HG03108 (cell line): ENCODE data around the gene ERGIC1.
A peak's percentile ranks its signal among the peaks of the same experiment; 100 is the strongest.

Source experiments
- ATAC-seq: cut with Tn5 transposase; IDR thresholded peaks from one replicate; pipeline ENCODE4 v1.9.1; 2021; ENCODE audit warnings: moderate library complexity; ENCODE audit not compliant: unreplicated experiment

Gene ERGIC1

GRCh38 chr5:172971482-172971881, 137.4 kb downstream of the ERGIC1 start:
- ATAC-seq, result no peak

DNA sequence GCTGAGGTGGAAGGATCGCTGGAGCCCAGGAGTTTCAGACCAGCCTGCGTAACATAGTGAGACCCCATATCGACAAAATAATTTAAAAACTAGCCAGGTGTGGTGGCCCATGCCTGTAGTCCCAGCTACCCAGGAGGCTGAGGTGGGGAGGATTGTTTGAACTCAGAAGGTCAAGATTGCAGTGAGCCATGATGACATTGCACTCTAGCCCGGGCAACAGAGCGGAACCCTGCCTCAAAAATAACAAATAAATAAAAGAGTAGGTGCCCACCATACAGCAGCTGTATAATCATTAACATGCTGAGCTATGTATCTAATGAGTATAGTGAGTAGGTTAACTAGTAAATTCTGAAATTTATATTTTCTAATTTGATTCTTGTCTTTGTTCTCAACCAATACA, 138.5 kb downstream of the ERGIC1 start:
- no peak for ATAC-seq

GRCh38 chr5:172973127-172973916, 139.3 kb downstream of the ERGIC1 start:
- ATAC-seq, result no peak

- no peak for ATAC-seq
These were observed 139.9 kb downstream of the ERGIC1 start for GRCh38 chr5:172973931-172974330.

DNA sequence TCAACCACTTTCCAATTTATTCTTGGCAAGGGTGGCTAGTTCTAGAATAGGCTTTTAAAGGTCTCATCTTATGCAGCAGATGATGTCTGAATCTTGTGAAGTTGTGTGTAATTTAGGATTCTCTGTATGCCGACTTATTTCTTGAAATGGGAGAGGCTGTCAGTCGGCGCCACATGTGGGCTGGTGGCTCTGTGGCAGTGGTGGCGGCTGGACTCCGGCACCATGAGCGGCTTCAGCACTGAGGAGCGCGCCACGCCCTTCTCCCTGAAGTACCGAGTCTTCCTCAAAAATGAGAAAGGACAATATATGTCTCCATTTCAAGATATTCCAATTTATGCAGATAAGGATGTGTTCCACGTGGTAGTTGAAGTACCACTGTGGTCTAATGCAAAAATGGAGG, 141.2 kb downstream of the ERGIC1 start:
- no peak for ATAC-seq

DNA sequence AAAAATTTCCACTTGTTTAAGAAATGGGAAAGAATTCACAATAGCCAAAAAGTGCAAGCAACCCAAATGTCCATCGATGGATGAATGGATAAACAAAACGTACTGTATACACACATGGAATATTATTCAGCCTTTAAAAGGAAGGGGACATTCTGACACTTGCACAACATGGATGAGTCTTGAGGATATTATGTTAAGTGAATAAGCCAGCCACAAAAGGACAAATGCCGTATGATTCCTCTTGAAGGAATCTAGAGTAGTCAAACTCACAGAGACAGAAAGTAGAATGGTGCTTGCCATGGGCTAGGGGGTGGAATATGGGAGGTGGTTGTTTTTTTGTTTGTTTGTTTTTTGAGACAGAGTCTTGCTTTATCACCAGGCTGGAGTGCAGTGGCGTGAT, 145.7 kb downstream of the ERGIC1 start:
- ATAC-seq, result no peak

GRCh38 chr5:172981931-172982330, 147.9 kb downstream of the ERGIC1 start:
- no peak for ATAC-seq

DNA sequence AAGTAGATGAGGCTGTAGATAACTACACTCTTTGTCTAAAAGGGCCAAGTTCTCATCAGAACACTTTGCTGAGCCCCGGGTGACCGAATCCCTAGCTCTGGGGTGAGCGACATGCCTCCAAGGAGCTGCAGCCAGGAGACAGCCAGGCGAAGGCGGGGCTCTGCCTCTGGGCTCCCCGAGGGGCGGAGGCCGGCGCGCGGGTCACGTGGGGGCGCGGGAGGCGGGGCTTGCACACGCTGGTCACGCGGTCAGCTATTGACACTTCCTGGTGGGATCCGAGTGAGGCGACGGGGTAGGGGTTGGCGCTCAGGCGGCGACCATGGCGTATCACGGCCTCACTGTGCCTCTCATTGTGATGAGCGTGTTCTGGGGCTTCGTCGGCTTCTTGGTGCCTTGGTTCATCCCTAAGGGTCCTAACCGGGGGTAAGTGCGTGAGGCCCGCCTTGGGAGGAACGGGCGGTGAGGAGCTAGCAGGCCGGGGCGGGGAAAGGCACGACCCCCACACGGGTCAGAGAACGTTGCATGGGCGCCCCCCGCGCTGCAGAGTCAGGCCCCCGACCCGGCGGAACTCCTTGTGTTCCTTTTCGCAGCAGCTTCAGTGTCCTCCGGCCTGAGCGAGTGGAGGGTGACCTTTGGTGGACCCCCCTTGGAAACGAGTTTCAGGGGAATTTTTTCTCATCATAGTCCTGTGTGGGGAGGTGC, 149.6 kb downstream of the ERGIC1 start, which contains the start of gene ATP6V0E1:
Gene ATP6V0E1, plus strand, starts transcription at position 230 of the 702 bp plus-strand sequence. Its CDS starts 90 bp downstream, at position 320.
- peak; percentile 88 for ATAC-seq

GRCh38 chr5:172984244-172984953, 150.3 kb downstream of the ERGIC1 start:
- peak; percentile 54 for ATAC-seq

DNA sequence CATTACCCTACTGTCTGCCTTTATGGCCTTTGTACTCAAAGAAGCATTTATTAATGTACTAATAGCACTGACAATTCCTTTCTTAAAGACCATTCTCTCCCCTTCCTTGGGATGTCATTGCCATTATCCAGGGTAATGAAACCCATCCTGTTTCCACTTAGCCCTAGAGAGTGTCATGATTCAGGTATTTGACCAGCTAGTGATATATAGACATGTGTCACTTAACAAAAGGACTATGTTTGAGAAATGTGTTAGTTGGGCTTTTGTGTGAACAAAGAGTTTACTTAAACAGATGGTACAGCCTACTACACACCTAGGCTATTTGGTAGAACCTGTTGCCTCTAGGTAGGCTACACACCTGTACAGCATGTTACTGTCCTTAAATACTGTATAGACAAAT, 151.5 kb downstream of the ERGIC1 start:
- no peak for ATAC-seq

- ATAC-seq, result no peak
These were observed 154.2 kb downstream of the ERGIC1 start for GRCh38 chr5:172988276-172988675.

DNA sequence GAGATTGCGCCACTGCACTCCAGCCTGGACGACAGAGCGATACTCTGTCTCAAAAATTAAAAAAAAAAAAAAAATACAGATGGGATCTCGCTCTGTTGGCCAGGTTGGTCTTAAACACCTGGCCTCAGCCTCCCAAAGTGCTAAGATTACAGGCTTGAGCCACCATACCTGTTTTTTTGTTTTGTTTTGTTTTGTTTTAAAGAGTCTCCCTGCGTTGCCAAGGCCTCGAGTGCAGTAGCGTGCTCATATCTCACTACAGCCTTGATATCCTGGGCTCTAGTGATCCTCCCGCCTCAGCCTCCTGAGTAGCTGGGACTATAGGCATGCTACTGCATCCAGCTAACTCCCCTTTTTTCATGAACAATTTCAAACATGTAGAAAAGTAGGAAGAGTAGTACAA, 156.7 kb downstream of the ERGIC1 start:
- ATAC-seq, result no peak

DNA sequence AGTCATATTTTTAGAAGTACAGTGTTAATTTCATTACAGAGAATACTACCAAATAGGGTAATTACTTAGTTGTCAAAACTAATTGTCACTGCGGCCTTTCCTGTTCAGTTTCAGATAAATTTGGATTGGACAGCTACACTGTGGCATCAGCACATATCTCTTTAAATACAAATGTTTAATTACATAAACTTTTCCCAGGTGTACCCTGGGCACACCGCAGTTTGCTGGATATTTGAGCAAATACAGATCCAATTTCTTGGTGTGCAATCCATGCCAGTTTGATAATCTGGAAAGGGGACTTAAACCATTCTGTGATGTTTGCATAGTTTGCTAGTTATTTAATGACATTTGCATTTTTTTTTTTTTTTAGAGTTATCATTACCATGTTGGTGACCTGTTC, 160.4 kb downstream of the ERGIC1 start:
- no peak for ATAC-seq

GRCh38 chr5:172999372-172999973, 165.4 kb downstream of the ERGIC1 start:
- no peak for ATAC-seq

DNA sequence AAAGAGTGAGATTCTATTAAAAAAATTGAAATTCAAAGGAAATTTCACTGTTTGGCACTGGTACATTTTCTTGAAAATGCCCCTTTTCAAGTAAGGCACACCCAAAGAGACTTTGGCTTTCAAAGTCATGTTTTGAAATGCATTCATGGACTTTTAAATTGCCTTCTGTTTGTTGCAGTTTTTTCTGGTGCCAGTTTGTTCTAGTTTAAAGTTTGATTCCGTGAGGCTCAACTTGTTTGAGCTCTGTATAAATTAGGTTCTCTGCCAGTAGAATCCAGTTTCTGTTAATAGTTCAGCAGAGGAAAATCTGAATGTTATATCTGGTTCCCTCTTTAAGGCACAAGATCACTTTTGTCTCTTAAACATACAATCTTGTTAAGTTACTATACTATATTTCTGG, 165.9 kb downstream of the ERGIC1 start:
- no peak for ATAC-seq

DNA sequence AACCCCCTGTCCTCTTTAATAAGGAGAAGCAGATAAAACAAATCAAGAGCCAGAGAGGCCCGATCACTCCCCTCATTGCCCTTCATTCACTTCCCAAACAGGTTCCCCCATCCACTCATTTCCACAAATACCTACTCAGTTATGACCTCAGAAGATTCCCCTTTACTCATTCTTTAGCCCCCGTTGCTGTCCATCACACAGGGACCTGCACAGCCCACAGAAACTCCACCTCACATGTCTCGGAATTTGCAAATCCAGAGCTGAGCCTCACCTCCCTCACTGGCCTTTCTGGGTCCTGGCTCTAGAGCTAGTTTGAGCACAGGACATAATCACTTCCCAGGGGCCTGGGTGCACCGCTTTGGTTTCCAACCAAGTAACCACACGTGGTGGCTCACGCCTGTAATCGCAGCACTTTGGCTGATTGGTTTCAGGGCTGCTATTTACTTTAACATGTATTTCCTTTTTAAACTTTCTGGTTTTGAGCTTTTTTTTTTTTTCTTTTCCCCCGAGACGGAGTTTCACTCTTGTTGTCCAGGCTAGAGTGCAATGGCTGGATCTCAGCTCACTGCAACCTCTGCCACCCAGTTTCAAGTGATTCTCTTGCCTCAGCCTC, 167.3 kb downstream of the ERGIC1 start:
- peak; percentile 88 for ATAC-seq
